PFSK-1 (cell line): ENCODE results near the gene USP22.

Source experiments
- FOXP2 ChIP-seq: optimal IDR thresholded peaks from 2 replicates; pipeline ENCODE3; 2011; ENCODE audit warnings: borderline replicate concordance, control low read depth, inconsistent platforms; ENCODE audit not compliant: insufficient read depth; ENCODE audit errors: extremely low read length, extremely low read depth
- POLR2AphosphoS5 ChIP-seq: IDR thresholded peaks from 2 replicates; pipeline ENCODE4 v1.6.1; 2012; ENCODE audit warnings: low read depth, mild to moderate bottlenecking, control low read depth, low read length, moderate library complexity
- REST ChIP-seq, 2 experiments: IDR thresholded peaks; 2 replicates each; pipeline versions ENCODE4 v1.6.1 to v1.8.0; 2011 to 2012; ENCODE audit warnings: low read depth in 2 of 2, low read length in 2 of 2, control low read depth in 1 of 2, inconsistent platforms in 1 of 2, mild to moderate bottlenecking in 1 of 2, moderate library complexity in 1 of 2; ENCODE audit not compliant: insufficient read depth in 1 of 2
- SIN3A ChIP-seq: IDR thresholded peaks from 2 replicates; pipeline ENCODE4 v1.6.1; 2012; ENCODE audit warnings: mild to moderate bottlenecking, low read length, moderate library complexity, borderline replicate concordance; ENCODE audit not compliant: insufficient read depth
- TAF1 ChIP-seq: IDR thresholded peaks from 2 replicates; pipeline ENCODE4 v1.6.1; 2012; ENCODE audit warnings: low read length, control low read depth, borderline replicate concordance; ENCODE audit not compliant: insufficient read depth

GRCh38 chr17:21061971-21062526, 19.2 kb upstream of the USP22 start:
- TF ChIP-seq POLR2AphosphoS5 (no peak), REST (IDR thresholded peaks at IDR 0.05; ENCODE audit: insufficient read depth in 1 of 2, low read depth in 2 of 2, low read length in 2 of 2) (no peak), TAF1 (no peak), SIN3A (no peak), FOXP2 (no peak)
